Dermis lymphatic vessel endothelial cell (primary cell): Measurements from ENCODE around the gene C20orf173. TPM values are rescaled to one million over a fixed set of nuclear protein-coding genes. Genes with fewer than 3 reads are reported as not detected.

ENCODE experiments used
- total RNA-seq: library from RNA; depleted of rRNA; stranded (reverse); fragments of >200 nt; gene quantifications from 2 replicates; pipeline ENCODE4 v1.2.1, GENCODE V29; 2014

C20orf173 gene, protein sequence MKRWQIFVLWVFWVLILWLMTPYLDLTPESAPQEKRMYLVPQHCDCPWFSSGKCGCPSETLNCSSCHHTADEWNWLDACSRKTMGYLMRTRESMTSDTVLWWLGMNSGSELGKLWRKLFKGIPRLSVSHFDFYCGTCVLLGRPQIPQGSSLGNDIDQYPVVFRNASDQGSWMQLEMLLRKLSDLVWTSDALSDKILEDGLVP
- total RNA-seq = not detected in 2 replicates

DNA sequence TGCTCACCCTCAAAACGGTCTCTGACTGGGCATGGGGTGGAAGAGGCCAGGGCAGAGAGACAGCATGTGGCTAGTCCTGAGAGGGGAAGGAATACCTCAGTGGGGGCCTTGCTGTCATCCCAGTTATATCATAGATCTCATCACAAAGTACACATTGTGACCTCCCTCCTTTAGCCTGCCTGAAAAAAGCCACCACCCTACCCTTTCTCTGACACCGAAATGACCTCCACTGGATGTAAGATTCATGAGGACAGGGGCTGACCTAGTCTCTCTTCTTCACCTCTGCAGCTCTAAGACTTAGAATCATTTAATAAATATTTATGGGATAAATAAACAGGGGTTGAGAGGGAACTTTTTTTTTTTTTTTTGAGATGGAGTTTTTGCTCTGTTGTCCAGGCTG, at the start of gene C20orf173:
Gene C20orf173 (minus strand): TSS at position 101 of the 400 bp plus-strand sequence. CDS start 279 bp downstream, outside the sequence.

GRCh38 chr20:35541783-35542662, 12.6 kb upstream of the C20orf173 start, which contains the start of gene ERGIC3:
TSS of gene ERGIC3 (plus strand) at chr20:35542078. CDS start at chr20:35542098, 20 bp downstream.

Other genes starting within 250 kb of the C20orf173 start
- 143 and 153 TPM in 2 replicates for gene EIF6, start 244.9 kb downstream of the C20orf173 start, total RNA-seq
- under 0.01 TPM in 1 of 2 replicates, not detected in the other for gene FAM83C, start 237.2 kb downstream of the C20orf173 start, total RNA-seq
- 19.7 and 25.9 TPM in 2 replicates for gene UQCC1, start 117.7 kb downstream of the C20orf173 start, total RNA-seq
- not detected in 2 replicates for gene GDF5, start 91.4 kb downstream of the C20orf173 start, total RNA-seq
- 10.2 and 17.3 TPM in 2 replicates for gene CEP250, start 74.1 kb downstream of the C20orf173 start, total RNA-seq
- gene ERGIC3, start 12.4 kb upstream of the C20orf173 start, total RNA-seq = 358 and 363 TPM in 2 replicates
- 14.5 and 21.6 TPM in 2 replicates for gene SPAG4, start 86.2 kb upstream of the C20orf173 start, total RNA-seq
- gene CPNE1, start 135.2 kb upstream of the C20orf173 start, total RNA-seq = 83.7 and 123 TPM in 2 replicates
- 43.7 and 55.0 TPM in 2 replicates for gene RBM12, start 135.2 kb upstream of the C20orf173 start, total RNA-seq
- gene NFS1, start 169.7 kb upstream of the C20orf173 start, total RNA-seq = 6.5 and 15.7 TPM in 2 replicates
- 191 and 337 TPM in 2 replicates for gene ROMO1, start 169.8 kb upstream of the C20orf173 start, total RNA-seq
- gene RBM39, start 212.6 kb upstream of the C20orf173 start, total RNA-seq = 251 and 349 TPM in 2 replicates
- 24.8 and 24.9 TPM in 2 replicates for gene PHF20, start 242.4 kb upstream of the C20orf173 start, total RNA-seq